Measurements from ENCODE around the gene STRAP. TPM values are rescaled to one million over a fixed set of nuclear protein-coding genes. Genes with fewer than 3 reads are reported as not detected.
A peak's percentile ranks its signal among the peaks of the same experiment; 100 is the strongest.

The STRAP gene
- total and polyA plus RNA-seq, 2 of the 13 experiments (the other 11 are each of a cell fraction or from before 2014, with no cell fraction given): 66.9 to 118 TPM

- peak; percentile 33; the same call in 1 of the 2 replicates for TF ChIP-seq IKZF5 (CRISPR knock-in tag; IDR thresholded peaks at IDR 0.05)
- TF ChIP-seq ZFX (CRISPR knock-in tag; IDR thresholded peaks at IDR 0.05; ENCODE audit: low read depth): peak; percentile 95
- TF ChIP-seq JDP2 (CRISPR knock-in tag; IDR thresholded peaks at IDR 0.05; ENCODE audit: borderline replicate concordance): no peak
- peak; percentile 98 for TF ChIP-seq CREM (IDR thresholded peaks at IDR 0.05)
- no peak for TF ChIP-seq CREM (CRISPR knock-in tag; IDR thresholded peaks at IDR 0.05)
- no peak for TF ChIP-seq FOXP4 (CRISPR knock-in tag; IDR thresholded peaks at IDR 0.05)
- peak; percentile 55; the same call in 1 of the 2 replicates for TF ChIP-seq ZNF280B (CRISPR knock-in tag; IDR thresholded peaks at IDR 0.05; ENCODE audit: borderline replicate concordance)
- TF ChIP-seq ZNF570 (CRISPR knock-in tag; IDR thresholded peaks at IDR 0.05; ENCODE audit: borderline replicate concordance): peak; percentile 83; the same call in 1 of the 2 replicates
- no peak for TF ChIP-seq ZBTB14 (CRISPR knock-in tag; IDR thresholded peaks at IDR 0.05)
- peak; percentile 44; the same call in 1 of the 2 replicates for TF ChIP-seq KLF12 (CRISPR knock-in tag; IDR thresholded peaks at IDR 0.05; ENCODE audit: borderline replicate concordance)
- peak; percentile 66; the same call in 1 of the 2 replicates for TF ChIP-seq ETV5 (CRISPR knock-in tag; IDR thresholded peaks at IDR 0.05; ENCODE audit: borderline replicate concordance)
- TF ChIP-seq FOXM1 (CRISPR knock-in tag; IDR thresholded peaks at IDR 0.05): no peak
- peak; percentile 63; the same call in 1 of the 2 replicates for TF ChIP-seq NR0B2 (CRISPR knock-in tag; IDR thresholded peaks at IDR 0.05)
- TF ChIP-seq HINFP (CRISPR knock-in tag; IDR thresholded peaks at IDR 0.05; ENCODE audit: low read depth): peak; percentile 58; the same call in 1 of the 2 replicates
- TF ChIP-seq ZMYM3 (CRISPR knock-in tag; IDR thresholded peaks at IDR 0.05): 0 out of 2 replicates have a peak, but pooled peaks have one; percentile 28
- peak; percentile 33 for TF ChIP-seq HNRNPH1 (optimal IDR thresholded peaks at IDR 0.05; ENCODE audit: low read depth, low read length)
- TF ChIP-seq FLYWCH1 (CRISPR knock-in tag; IDR thresholded peaks at IDR 0.05): no peak
- peak; percentile 90 for TF ChIP-seq ZBTB2 (CRISPR knock-in tag; IDR thresholded peaks at IDR 0.05; ENCODE audit: low read depth)
These were observed at the start of gene STRAP (continued) for GRCh38 chr12:15882118-15882971.

Measured in HepG2 (cell line).